Fibroblast of skin of right biceps (primary cell): ENCODE data around the gene NUBP2.
A peak's percentile ranks its signal among the peaks of the same experiment; 100 is the strongest.

Source experiments
- DNase-seq: peaks from one replicate; pipeline ENCODE4 v3.0.0-alpha.2; 2013

The NUBP2 gene

GRCh38 chr16:1772908-1773702 is 9.7 kb upstream of the NUBP2 start, which contains the start of gene MRPS34:
Gene MRPS34, minus strand, starts transcription at chr16:1773134. Its CDS starts 15 bp downstream, at chr16:1773119.
- peak; percentile 84 for DNase-seq

DNA sequence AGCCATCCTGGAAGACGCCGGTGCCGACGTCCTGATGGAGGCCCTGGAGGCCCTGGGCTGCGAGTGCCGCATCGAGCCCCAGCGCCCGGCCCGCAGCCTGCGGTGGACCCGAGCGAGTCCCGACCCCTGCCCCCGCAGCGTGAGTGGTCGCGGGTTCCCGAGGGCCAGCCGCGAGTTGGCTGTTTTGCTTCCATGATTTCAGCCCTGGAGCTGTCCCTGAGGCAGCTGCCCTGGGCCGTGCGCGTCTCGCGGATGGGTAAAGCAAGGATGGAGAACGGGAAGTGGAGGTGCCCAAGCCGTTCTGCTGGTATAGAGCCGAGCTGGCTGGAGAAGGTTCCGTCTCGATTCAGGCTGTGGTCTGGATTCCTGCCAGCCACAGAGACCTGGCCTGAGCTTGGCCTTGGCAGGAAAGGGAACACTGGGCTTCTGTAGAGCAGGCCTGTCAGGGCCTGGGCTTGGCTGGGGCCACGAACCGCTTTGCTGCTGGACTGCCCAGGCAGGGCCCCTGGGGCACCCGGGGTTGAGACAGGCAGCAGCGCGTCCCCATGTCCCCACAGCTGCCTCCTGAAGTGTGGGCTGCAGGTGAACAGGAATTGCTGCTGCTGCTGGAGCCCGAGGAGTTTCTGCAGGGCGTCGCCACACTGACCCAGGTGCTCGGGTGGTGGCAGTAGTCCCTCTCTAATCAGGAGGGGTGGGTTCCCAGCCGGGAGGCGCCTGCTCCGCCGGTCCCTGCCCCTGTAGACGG is 8.9 kb upstream of the NUBP2 start:
- no peak for DNase-seq

GRCh38 chr16:1774448-1774780 is 8.3 kb upstream of the NUBP2 start:
- DNase-seq = no peak

DNA sequence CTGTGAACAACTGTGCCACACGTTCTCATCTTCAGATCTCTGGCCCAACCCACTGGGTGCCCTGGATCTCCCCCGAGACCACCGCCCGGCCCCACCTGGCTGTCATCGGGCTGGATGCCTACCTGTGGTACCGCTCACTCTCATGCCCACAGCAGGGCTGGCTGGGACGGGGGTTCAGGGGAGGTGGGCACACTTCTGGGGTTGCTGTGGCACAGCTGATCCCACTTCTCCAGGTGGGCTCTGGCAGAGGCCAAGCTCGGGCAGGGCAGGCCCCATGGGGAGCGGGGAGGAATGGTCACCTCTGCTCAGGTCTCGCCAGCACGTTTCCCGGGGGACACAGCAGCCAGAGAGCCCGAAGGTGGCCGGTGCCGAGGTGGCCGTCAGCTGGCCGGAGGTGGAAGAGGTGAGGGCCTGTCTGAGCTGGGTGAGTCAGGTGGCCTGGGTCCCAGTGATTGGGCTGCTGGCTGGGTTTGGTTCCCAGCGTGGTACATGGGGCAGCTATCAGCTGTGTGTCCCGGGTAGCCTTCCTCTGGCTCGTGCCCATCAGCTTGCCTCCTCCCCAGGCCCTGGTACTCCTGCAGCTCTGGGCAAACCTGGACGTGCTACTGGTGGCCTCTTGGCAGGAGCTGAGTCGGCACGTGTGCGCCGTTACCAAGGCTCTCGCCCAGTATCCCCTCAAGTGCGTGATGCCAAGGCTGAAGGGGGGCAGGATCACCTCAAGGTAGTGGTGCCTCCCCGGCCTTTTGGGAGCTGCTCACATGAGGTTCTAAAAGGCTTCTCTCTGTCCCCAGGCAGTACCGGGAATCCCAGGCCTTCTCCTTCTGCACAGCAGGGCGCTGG is 7.5 kb upstream of the NUBP2 start:
- DNase-seq = no peak

DNA sequence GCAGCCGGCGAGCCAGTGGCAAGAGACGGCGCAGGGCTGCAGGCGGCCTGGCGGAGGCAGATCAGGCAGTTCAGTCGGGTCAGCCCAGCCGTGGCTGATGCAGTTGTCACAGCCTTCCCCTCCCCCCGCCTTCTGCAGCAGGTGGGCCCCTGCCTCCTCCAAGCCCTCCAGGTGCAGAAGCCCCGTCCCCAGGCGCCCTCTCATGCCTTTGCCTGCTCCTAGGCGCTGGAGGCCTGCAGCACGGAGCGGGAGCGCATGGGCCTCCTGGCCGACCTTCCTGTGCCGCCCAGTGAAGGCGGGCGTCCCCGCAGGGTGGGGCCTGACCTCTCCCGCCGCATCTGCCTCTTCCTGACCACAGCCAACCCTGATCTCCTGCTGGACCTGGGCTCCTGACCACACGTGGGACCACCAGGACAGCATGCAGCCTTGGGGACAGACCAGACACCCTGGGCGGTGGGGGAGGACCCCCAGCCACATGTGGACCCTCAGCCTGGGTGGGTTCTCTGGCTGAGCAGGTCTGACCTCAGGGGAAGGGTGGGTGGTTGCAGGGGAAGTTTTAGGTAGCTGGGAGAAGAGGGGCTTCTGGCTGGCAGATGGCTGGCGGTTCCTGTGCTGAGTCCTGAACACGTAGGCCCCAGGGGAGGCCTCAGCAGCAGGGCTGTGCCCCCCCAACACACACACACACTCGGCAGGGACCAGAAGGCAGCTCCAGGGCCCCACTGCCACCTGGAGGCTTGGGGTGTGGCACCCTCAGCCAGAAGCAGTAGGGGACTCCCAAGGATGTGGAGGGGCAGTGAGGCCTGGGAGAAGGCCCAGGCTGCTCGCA is 6.7 kb upstream of the NUBP2 start:
- DNase-seq = no peak

DNA sequence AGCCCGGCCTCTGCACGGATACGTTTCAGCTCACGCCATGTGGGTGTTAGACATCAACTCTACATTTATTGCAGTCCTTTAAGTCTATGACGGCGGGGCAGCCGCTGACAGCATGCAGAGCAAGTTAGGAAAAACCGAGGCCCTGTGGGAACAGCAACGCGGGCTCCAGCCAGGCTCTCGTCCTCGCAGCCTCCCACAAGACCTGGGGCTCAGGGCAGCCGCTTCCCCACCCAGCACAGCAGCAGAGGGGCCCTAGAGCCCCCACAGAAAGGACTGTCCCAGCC is 6.1 kb upstream of the NUBP2 start:
- DNase-seq = no peak

GRCh38 chr16:1776991-1777374 is 5.8 kb upstream of the NUBP2 start:
- no peak for DNase-seq

GRCh38 chr16:1777375-1778199 is 5.2 kb upstream of the NUBP2 start:
- DNase-seq = no peak

- DNase-seq = no peak
These were observed 4.3 kb upstream of the NUBP2 start for GRCh38 chr16:1778200-1779179.

- no peak for DNase-seq
These were observed 3.5 kb upstream of the NUBP2 start for GRCh38 chr16:1779234-1779701.

DNA sequence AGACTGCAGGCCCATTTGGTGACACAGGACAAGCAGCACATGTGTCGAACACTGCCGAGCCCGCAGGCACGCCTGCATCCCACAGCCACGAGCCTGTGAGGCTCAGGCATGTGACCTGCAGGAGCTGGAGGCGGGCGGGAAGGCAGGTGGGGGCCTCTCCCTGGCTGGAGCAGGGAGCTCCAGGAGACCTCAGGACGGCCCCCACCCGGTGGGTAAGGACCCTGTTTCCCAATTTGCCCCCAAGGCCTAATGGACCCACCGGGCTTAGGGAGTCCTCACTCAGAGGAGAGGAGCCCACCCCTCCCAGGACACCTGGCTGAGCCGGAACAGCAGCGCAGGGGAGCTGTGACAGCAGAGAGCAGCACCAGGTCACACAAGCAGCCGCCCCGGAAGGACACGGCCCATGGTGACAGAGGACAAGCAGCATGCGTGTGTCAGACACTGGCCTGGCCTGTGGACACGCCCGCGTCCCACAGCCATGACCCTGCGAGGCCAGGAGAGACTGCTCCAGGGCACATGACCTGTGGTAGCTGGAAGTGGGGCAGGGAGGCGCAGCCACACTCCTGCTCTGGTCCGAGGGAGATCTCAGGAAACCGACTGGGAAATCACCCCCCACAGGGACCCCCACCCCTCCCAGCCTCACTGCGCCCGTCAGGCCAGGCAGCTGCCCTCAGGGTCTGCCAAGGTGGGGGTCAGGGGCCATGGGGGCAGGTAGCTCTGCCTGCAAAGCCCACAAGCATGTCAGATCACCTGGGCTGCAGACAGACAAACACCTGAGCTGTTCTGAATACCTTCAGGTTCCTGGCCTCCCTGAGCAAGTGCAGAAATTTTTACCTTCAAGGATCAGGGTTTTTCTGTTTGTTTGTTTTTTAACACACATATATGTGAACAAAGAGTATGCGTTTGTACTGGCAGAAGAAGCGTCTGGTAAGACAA is 2.8 kb upstream of the NUBP2 start:
- no peak for DNase-seq

DNA sequence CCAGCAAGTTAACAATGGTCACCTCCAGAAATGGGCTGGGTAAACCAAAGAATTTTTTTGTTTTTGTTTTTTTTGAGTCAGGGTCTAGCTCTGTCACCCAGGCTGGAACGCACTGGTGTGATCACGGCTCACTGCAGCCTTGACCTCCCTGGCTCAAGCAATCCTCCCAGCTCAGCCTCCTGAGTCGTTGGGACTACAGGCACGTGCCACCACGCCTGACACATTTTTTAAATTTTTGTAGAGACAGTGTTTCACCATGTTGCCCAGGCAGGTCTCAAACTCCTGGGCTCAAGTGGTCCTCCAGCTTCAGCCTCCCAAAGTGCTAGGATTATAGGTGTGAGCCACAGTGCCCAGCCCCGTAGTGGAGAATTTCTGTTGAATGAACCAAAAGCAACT is 2.1 kb upstream of the NUBP2 start:
- DNase-seq = no peak

- DNase-seq = no peak
These were observed 1.5 kb upstream of the NUBP2 start for GRCh38 chr16:1781254-1781653.

DNA sequence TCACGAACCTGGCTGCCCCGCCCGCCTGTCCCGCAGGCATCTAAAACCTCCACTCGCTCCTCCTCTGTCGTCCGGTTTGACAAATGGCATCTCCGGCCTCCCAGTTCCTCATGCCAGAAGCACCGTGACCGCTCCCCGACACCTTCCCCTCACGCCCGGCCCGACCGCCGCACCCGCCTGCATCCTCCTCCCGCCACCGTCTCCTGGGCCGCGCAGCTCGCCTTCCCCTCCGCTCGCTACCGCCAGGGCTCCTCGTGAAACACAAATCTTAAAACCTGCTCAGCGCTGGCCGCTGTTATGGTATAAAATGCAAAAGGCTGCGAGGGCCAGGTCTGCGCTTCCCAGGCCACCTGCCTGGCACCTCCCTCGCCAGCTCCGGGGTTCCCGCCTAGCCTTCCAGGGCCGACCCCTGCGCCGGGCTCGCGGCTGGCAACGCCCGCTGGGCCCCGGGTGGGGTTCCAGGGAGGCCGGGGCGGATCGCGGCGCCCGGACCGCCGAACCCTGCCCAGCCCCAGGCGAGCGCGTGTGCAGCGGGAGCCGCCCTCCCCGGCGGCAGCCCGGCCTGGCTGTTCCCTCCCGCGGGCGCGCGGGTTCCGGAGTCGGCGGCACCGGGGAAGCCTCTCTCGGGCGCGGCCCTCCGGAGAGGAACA is 877 bp upstream of the NUBP2 start:
- no peak for DNase-seq

- DNase-seq = no peak
These were observed 2.5 kb downstream of the NUBP2 start for GRCh38 chr16:1784977-1785845.

- DNase-seq = no peak
These were observed 3.0 kb downstream of the NUBP2 start for GRCh38 chr16:1785846-1786170.

GRCh38 chr16:1786242-1787055 is 3.7 kb downstream of the NUBP2 start:
- DNase-seq = no peak
